WTC11 (cell line): ENCODE data around the gene SERPIND1. TPM values are rescaled to one million over a fixed set of nuclear protein-coding genes. Genes with fewer than 3 reads are reported as not detected.

Source experiments
- ATAC-seq: fragments of 200-7000 bp; cut with Tn5 transposase; 2 replicates; pipeline ENCODE4 v1.10.0; 2021; ENCODE audit warnings: mild to moderate bottlenecking, moderate library complexity
- CTCF ChIA-PET: fragments of 300-600 bp; sonication (Branson Sonifier 250); formaldehyde crosslinking; loops from one replicate; lab custom pipeline; 2021; ENCODE audit warnings: antibody characterized with exemption; lab: Charles Lee
- POLR2A ChIA-PET: fragments of 350-600 bp; sonication (Branson Sonifier 250); formaldehyde crosslinking; loops from one replicate; lab custom pipeline; 2021; ENCODE audit warnings: antibody characterized with exemption; lab: Charles Lee
- DNase-seq: peaks from one replicate; pipeline ENCODE4 v3.0.0; 2021; ENCODE audit warnings: low spot score
- H3K27ac Mint-ChIP-seq: 2 replicates; pipeline ENCODE4 v1.8.0; 2021; ENCODE audit warnings: mixed read lengths
- H3K27me3 Mint-ChIP-seq: 2 replicates; pipeline ENCODE4 v1.8.0; 2021; ENCODE audit warnings: low read depth, mild to moderate bottlenecking, moderate library complexity, mixed read lengths
- H3K36me3 Mint-ChIP-seq: 2 replicates; pipeline ENCODE4 v1.8.0; 2021; ENCODE audit warnings: mixed read lengths
- H3K4me1 Mint-ChIP-seq: 2 replicates; pipeline ENCODE4 v1.8.0; 2022; ENCODE audit warnings: mixed read lengths
- H3K4me3 Mint-ChIP-seq: 2 replicates; pipeline ENCODE4 v1.8.0; 2021; ENCODE audit warnings: mild to moderate bottlenecking, moderate library complexity, mixed read lengths
- H3K9me3 Mint-ChIP-seq: 2 replicates; pipeline ENCODE4 v1.8.0; 2021; ENCODE audit warnings: mixed read lengths
- ATF3 ChIP-seq: sonication (generic); formaldehyde crosslinking; conservative IDR thresholded peaks from 2 replicates; pipeline ENCODE4 v1.8.1; 2022; ENCODE audit warnings: mild to moderate bottlenecking, missing genetic modification reagents
- ELF4 ChIP-seq: sonication (generic); formaldehyde crosslinking; IDR thresholded peaks from 2 replicates; pipeline ENCODE4 v1.8.1; 2022; ENCODE audit warnings: low read depth, mild to moderate bottlenecking, moderate library complexity, missing genetic modification reagents
- ESRRA ChIP-seq: sonication (generic); formaldehyde crosslinking; IDR thresholded peaks from 2 replicates; pipeline ENCODE4 v1.8.1; 2022; ENCODE audit warnings: mild to moderate bottlenecking, missing genetic modification reagents, borderline replicate concordance
- ETV6 ChIP-seq: sonication (generic); formaldehyde crosslinking; IDR thresholded peaks from 2 replicates; pipeline ENCODE4 v1.8.1; 2022; ENCODE audit warnings: mild to moderate bottlenecking, missing genetic modification reagents
- GRHL2 ChIP-seq: fragments of 250-450 bp; sonication (Bioruptor Pico); IDR thresholded peaks from 2 replicates; pipeline ENCODE4 v1.8.0; 2022; ENCODE audit warnings: mild to moderate bottlenecking, moderate library complexity; ENCODE audit not compliant: insufficient replicate concordance, severe bottlenecking
- IRF2 ChIP-seq: sonication (generic); formaldehyde crosslinking; IDR thresholded peaks from 2 replicates; pipeline ENCODE4 v1.8.0; 2022; ENCODE audit warnings: low read depth, missing genetic modification reagents, borderline replicate concordance
- MAX ChIP-seq: sonication (generic); formaldehyde crosslinking; IDR thresholded peaks from 2 replicates; pipeline ENCODE4 v1.8.0; 2022; ENCODE audit warnings: mild to moderate bottlenecking, missing genetic modification reagents
- MLX ChIP-seq: sonication (generic); formaldehyde crosslinking; IDR thresholded peaks from 2 replicates; pipeline ENCODE4 v1.8.1; 2023; ENCODE audit warnings: mild to moderate bottlenecking, missing genetic modification reagents, moderate library complexity
- NFATC4 ChIP-seq: fragments of 250-450 bp; sonication (Bioruptor Pico); IDR thresholded peaks from 2 replicates; pipeline ENCODE4 v1.9.0; 2021; ENCODE audit warnings: mild to moderate bottlenecking
- NR1H2 ChIP-seq: sonication (generic); formaldehyde crosslinking; IDR thresholded peaks from 2 replicates; pipeline ENCODE4 v1.9.0; 2021; ENCODE audit warnings: mild to moderate bottlenecking, moderate library complexity, missing genetic modification reagents
- PRRX2 ChIP-seq: fragments of 250-450 bp; sonication (Bioruptor Pico); IDR thresholded peaks from 2 replicates; pipeline ENCODE4 v1.8.0; 2021; ENCODE audit warnings: mild to moderate bottlenecking
- SMAD3 ChIP-seq: sonication (generic); formaldehyde crosslinking; IDR thresholded peaks from 2 replicates; pipeline ENCODE4 v1.8.0; 2022; ENCODE audit warnings: missing genetic modification reagents, mild to moderate bottlenecking, borderline replicate concordance
- USF2 ChIP-seq: sonication (generic); formaldehyde crosslinking; IDR thresholded peaks from 2 replicates; pipeline ENCODE4 v1.8.1; 2023; ENCODE audit warnings: mild to moderate bottlenecking, missing genetic modification reagents, moderate library complexity
- ZBTB43 ChIP-seq: sonication (generic); formaldehyde crosslinking; IDR thresholded peaks from 2 replicates; pipeline ENCODE4 v1.8.1; 2023; ENCODE audit warnings: mild to moderate bottlenecking, missing genetic modification reagents
- ZNF219 ChIP-seq: sonication (generic); formaldehyde crosslinking; IDR thresholded peaks from 2 replicates; pipeline ENCODE4 v1.8.0; 2023; ENCODE audit warnings: missing genetic modification reagents, mild to moderate bottlenecking, borderline replicate concordance
- ZNF232 ChIP-seq: sonication (generic); formaldehyde crosslinking; IDR thresholded peaks from 2 replicates; pipeline ENCODE4 v1.8.0; 2022; ENCODE audit warnings: mild to moderate bottlenecking, missing genetic modification reagents
- ZNF263 ChIP-seq: sonication (generic); formaldehyde crosslinking; IDR thresholded peaks from 2 replicates; pipeline ENCODE4 v1.8.1; 2022; ENCODE audit warnings: low read depth, mild to moderate bottlenecking, moderate library complexity, missing genetic modification reagents
- ZNF425 ChIP-seq: fragments of 250-450 bp; sonication (Bioruptor Pico); conservative IDR thresholded peaks from 2 replicates; pipeline ENCODE4 v1.9.0; 2021; ENCODE audit warnings: mild to moderate bottlenecking
- ZNF671 ChIP-seq: fragments of 250-450 bp; sonication (Bioruptor Pico); IDR thresholded peaks from 2 replicates; pipeline ENCODE4 v1.8.0; 2021; ENCODE audit warnings: mild to moderate bottlenecking
- total RNA-seq: library from RNA; stranded (reverse); gene quantifications from 3 replicates; pipeline ENCODE4 v1.2.3, GENCODE V29; 2021

The SERPIND1 gene
- total RNA-seq, 1 experiment from 2014 or later: 0.22 TPM

- no peaks in the 10 kb centered on the region for H3K4me1 Mint-ChIP-seq
- CTCF ChIA-PET: no interaction called here
- peaks cover 8% of the 10 kb centered on the region for H3K36me3 Mint-ChIP-seq
- no peaks in the 10 kb centered on the region for H3K9me3 Mint-ChIP-seq
- DNase-seq (no peak), ATAC-seq (no peak)
- H3K27ac Mint-ChIP-seq: no peak overlapping the region
- TF ChIP-seq SMAD3 (no peak), ZNF219 (CRISPR knock-in tag) (no peak), ATF3 (CRISPR knock-in tag) (no peak), ZNF263 (no peak), USF2 (CRISPR knock-in tag) (no peak), ELF4 (no peak), ZBTB43 (CRISPR knock-in tag) (no peak), MLX (CRISPR knock-in tag) (no peak)
- H3K4me3 Mint-ChIP-seq: no peak overlapping the region
- POLR2A ChIA-PET: no interaction called here
- no peaks in the 10 kb centered on the region for H3K27me3 Mint-ChIP-seq
These were observed 25.8 kb upstream of the SERPIND1 start for GRCh38 chr22:20748082-20748481.

GRCh38 chr22:20748731-20749428, 25.0 kb upstream of the SERPIND1 start:
- DNase-seq: no peak
- H3K4me1 Mint-ChIP-seq: no peaks in the 10 kb centered on the region
- H3K4me3 Mint-ChIP-seq: no peak overlapping the region
- no peak overlapping the region; the same call in 1 of the 2 replicates for H3K27ac Mint-ChIP-seq
- ChIA-PET CTCF (interaction anchor here (1.1 to 2.8 kb wide), 4 partner anchors 7 to 143 kb away, joined by 4 to 14 read pairs (median 8); no protein-coding TSS in a partner anchor), POLR2A (no interaction called here)
- TF ChIP-seq ZNF671 (CRISPR knock-in tag) (no peak), ZNF232 (CRISPR knock-in tag) (no peak), MAX (no peak), NR1H2 (CRISPR knock-in tag) (no peak), SMAD3 (no peak), ATF3 (CRISPR knock-in tag) (no peak), ETV6 (CRISPR knock-in tag) (no peak), NFATC4 (CRISPR knock-in tag) (no peak), ZNF425 (no peak), GRHL2 (CRISPR knock-in tag) (no peak), ESRRA (CRISPR knock-in tag) (no peak), PRRX2 (CRISPR knock-in tag) (no peak), IRF2 (CRISPR knock-in tag) (no peak)
- H3K9me3 Mint-ChIP-seq: no peaks in the 10 kb centered on the region
- no peaks in the 10 kb centered on the region for H3K27me3 Mint-ChIP-seq
- no peak for ATAC-seq
- H3K36me3 Mint-ChIP-seq: peaks cover 8% of the 10 kb centered on the region
